T-helper 17 cell (primary cell): ENCODE results near the gene ABCC6. TPM values are rescaled to one million over a fixed set of nuclear protein-coding genes. Genes with fewer than 3 reads are reported as not detected.
"Not testable (repeated sequence)": the region's sequence is repeated elsewhere in the genome, so short reads cannot be mapped to it uniquely, and the experiment has no call there.

Experiments used
- ATAC-seq: fragments of 150-1000 bp; cut with Tn5 transposase; 2 replicates; pipeline ENCODE4 v1.10.0; 2021; ENCODE audit warnings: mild to moderate bottlenecking, moderate library complexity
- DNase-seq, 3 donors: peaks; one replicate each; pipeline versions ENCODE4 v3.0.0 to v3.0.0-alpha.2; 2020 to 2021
- H3K9me3 ChIP-seq: one replicate; pipeline ENCODE4 v1.7.0; 2013; ENCODE audit warnings: low read length, mild to moderate bottlenecking; ENCODE audit not compliant: control insufficient read depth, poor library complexity, severe bottlenecking
- H3K27ac Mint-ChIP-seq: one replicate; pipeline ENCODE4 v1.8.0; 2022; ENCODE audit warnings: mild to moderate bottlenecking, moderate library complexity, mixed read lengths
- H3K27me3 Mint-ChIP-seq: one replicate; pipeline ENCODE4 v1.8.0; 2022; ENCODE audit warnings: mixed read lengths
- H3K36me3 Mint-ChIP-seq: one replicate; pipeline ENCODE4 v1.8.0; 2022; ENCODE audit warnings: low read depth, mixed read lengths
- H3K4me1 Mint-ChIP-seq: one replicate; pipeline ENCODE4 v1.8.0; 2022; ENCODE audit warnings: mild to moderate bottlenecking, mixed read lengths
- H3K4me3 Mint-ChIP-seq: one replicate; pipeline ENCODE4 v1.8.0; 2022; ENCODE audit warnings: mild to moderate bottlenecking, moderate library complexity, mixed read lengths
- total RNA-seq, 4 donors: library from RNA in 2 of 4; stranded (reverse) in 2 of 4; gene quantifications; one replicate each; pipeline ENCODE4 v1.2.3 and lab custom pipeline; 2022 to 2026

ABCC6 gene
- total RNA-seq = not detected
- 0 reads per million in 2 donors for total RNA-seq (lab: John Stamatoyannopoulos, UW)

DNA sequence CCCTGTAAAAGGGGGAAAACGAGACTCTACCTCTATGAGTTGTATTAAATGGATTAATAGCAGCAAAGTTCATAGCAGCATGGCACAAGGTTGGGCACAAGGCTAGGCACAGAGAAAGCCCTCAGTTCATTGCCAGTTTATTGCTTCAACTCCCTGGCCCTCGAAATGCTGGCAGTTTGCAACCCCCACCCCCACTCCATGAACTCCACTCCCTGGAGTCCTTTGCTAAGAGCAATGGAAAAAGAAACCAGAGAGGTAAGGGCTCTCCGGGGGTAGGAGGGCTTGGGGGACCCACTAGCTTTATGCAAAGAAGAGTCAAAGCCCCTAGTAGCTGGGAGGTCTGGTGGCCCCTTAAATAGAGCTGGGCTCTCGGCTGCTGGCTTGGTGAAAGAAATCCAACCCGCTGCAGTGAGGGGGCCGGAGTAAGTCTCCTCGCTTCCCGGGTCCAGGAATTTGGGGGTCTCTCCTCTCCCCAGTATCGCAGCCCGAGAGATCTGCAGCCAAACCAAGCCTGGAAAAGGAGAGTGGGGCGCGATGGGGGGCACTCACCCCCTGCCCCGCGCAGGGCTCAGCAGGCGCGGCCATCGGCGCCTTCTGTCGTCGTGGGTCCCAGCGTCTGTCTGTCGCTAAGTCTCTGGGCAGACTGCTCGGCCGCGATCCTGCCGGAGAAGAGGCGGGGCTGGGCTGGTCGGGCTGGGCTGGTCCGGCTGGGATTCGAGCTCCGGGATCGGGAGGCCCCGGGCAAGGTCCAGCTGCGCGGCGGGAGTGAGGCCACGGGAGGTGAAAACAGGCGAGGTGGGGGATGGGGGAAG, at the start of gene ABCC6:
Gene ABCC6 (minus strand): TSS at position 645 of the 812 bp plus-strand sequence. CDS start 60 bp downstream, at position 585.
- DNase-seq, H3K4me1 Mint-ChIP-seq, H3K36me3 Mint-ChIP-seq, H3K9me3 ChIP-seq, H3K27me3 Mint-ChIP-seq, H3K4me3 Mint-ChIP-seq, H3K27ac Mint-ChIP-seq: not testable (repeated sequence)
- ATAC-seq = peak; percentile 23

DNA sequence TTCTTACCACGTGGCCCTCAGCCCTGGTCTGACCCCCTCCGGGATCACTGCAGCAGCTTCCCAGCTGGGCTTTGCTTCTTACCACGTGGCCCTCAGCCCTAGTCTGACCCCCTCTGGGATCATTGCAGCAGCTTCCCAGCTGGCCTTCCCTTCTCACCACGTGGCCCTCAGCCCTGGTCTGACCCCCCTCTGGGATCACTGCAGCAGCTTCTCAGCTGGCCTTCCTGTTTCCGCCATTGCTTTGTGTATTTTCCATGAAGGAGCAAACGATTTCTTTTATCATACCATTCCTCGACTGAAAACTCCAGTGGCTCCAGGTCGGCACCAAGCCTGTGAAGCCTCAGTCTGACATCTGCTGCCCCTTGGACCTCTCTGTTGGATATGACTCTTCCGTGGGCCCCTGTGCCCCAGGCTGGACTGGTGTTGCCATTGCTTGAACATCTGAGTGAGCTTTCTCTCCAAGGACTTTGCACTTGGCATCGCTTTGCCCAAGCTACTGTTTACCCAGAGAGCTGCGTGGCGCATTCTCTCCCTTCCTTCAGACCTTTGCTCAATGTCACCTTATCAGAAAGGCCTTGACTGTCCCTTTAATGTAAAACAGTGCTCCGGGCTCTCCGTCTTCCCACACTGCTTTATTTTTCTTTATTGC, 49.4 kb upstream of the ABCC6 start:
- DNase-seq, H3K4me1 Mint-ChIP-seq, H3K9me3 ChIP-seq, ATAC-seq, H3K36me3 Mint-ChIP-seq, H3K27ac Mint-ChIP-seq, H3K4me3 Mint-ChIP-seq, H3K27me3 Mint-ChIP-seq: not testable (repeated sequence)

GRCh38 chr16:16271658-16272057, 48.4 kb upstream of the ABCC6 start:
- not testable (repeated sequence) for H3K27me3 Mint-ChIP-seq, DNase-seq, H3K27ac Mint-ChIP-seq, H3K4me1 Mint-ChIP-seq, H3K36me3 Mint-ChIP-seq, ATAC-seq, H3K4me3 Mint-ChIP-seq, H3K9me3 ChIP-seq

DNA sequence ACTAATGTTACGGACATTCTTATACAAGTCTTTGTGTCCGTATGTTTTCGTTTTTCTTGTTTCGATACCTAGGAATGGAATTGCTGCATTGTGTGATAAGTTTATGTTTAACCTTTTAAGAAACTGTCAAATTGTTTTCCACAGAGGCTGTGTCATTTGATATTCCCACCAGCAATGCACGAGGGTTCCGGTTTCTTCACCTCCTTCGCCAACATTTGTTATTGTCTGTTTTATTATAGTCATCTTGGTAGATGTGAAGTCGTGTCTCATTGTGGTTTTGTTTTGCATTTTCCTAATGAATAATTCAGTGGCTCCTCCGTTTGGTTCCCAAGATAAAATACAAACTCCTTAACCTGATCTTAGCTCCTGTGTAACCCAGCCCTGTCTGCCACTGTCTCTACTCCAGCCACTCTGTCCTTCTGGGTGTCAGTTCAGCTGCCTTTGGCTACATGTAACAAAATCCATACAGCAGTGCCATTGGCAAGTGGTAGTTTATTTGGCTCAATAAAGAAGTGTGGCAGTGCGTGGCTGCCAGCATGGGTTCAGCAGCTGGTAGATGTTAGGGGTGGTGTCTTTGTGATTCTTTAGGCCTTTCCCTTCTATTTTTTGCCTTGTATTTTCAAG, 45.0 kb upstream of the ABCC6 start:
- not testable (repeated sequence) for H3K9me3 ChIP-seq, ATAC-seq, H3K4me1 Mint-ChIP-seq, H3K27ac Mint-ChIP-seq, H3K4me3 Mint-ChIP-seq, H3K36me3 Mint-ChIP-seq, H3K27me3 Mint-ChIP-seq, DNase-seq

GRCh38 chr16:16267708-16268107, 44.4 kb upstream of the ABCC6 start:
- H3K36me3 Mint-ChIP-seq, DNase-seq, H3K27me3 Mint-ChIP-seq, H3K4me1 Mint-ChIP-seq, H3K4me3 Mint-ChIP-seq, ATAC-seq, H3K27ac Mint-ChIP-seq, H3K9me3 ChIP-seq: not testable (repeated sequence)

- H3K4me3 Mint-ChIP-seq, ATAC-seq, H3K27me3 Mint-ChIP-seq, DNase-seq, H3K27ac Mint-ChIP-seq, H3K36me3 Mint-ChIP-seq, H3K9me3 ChIP-seq, H3K4me1 Mint-ChIP-seq: not testable (repeated sequence)
Measured at GRCh38 chr16:16265044-16265443, 41.8 kb upstream of the ABCC6 start.

GRCh38 chr16:16263947-16264346, 40.7 kb upstream of the ABCC6 start:
- not testable (repeated sequence) for H3K4me1 Mint-ChIP-seq, H3K9me3 ChIP-seq, H3K27me3 Mint-ChIP-seq, ATAC-seq, H3K36me3 Mint-ChIP-seq, H3K27ac Mint-ChIP-seq, DNase-seq, H3K4me3 Mint-ChIP-seq

GRCh38 chr16:16262954-16263555, 39.8 kb upstream of the ABCC6 start:
- H3K27ac Mint-ChIP-seq, H3K36me3 Mint-ChIP-seq, H3K27me3 Mint-ChIP-seq, H3K9me3 ChIP-seq, H3K4me1 Mint-ChIP-seq, DNase-seq, ATAC-seq, H3K4me3 Mint-ChIP-seq: not testable (repeated sequence)

DNA sequence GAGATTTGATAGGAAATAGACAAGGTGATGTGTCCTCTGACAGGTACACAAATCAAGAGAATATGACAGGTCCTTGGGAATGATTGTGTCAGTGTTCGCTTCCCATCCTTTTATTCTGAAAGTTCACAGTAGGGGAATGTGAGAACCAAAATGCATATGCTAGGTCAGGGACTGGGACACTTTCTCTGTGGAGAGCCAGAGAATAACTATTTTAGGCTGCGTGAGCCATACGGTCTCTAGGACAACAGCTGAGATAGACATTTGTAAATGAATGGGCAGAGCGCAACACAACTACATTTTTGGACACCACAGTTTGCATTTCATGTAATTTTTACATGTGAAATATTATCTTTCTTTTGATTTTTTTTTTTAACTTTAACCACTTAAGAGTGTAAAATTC, 36.7 kb upstream of the ABCC6 start:
- H3K27me3 Mint-ChIP-seq, H3K36me3 Mint-ChIP-seq, ATAC-seq, H3K4me3 Mint-ChIP-seq, H3K9me3 ChIP-seq, H3K27ac Mint-ChIP-seq, DNase-seq, H3K4me1 Mint-ChIP-seq: not testable (repeated sequence)

DNA sequence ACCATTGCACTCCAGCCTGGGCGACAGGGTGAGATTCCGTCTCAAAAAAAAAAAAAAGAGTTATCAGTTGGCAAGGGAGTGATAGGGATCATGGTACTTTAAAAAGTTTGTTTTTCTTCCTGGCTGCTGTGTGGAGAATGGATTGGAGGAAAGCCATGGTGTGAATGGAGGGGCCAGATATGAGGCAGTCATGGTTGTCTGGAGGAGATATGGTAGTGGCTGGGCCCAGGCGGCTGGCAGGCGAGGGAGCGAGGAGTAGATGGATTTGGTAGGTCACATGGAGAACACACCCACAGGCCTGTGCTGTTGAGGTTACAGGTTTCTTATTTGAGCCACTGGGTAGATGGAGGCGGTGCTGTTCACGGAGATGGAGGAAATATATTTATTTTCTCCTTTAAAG, 35.5 kb upstream of the ABCC6 start:
- not testable (repeated sequence) for DNase-seq, ATAC-seq, H3K36me3 Mint-ChIP-seq, H3K9me3 ChIP-seq, H3K27ac Mint-ChIP-seq, H3K4me1 Mint-ChIP-seq, H3K27me3 Mint-ChIP-seq, H3K4me3 Mint-ChIP-seq

DNA sequence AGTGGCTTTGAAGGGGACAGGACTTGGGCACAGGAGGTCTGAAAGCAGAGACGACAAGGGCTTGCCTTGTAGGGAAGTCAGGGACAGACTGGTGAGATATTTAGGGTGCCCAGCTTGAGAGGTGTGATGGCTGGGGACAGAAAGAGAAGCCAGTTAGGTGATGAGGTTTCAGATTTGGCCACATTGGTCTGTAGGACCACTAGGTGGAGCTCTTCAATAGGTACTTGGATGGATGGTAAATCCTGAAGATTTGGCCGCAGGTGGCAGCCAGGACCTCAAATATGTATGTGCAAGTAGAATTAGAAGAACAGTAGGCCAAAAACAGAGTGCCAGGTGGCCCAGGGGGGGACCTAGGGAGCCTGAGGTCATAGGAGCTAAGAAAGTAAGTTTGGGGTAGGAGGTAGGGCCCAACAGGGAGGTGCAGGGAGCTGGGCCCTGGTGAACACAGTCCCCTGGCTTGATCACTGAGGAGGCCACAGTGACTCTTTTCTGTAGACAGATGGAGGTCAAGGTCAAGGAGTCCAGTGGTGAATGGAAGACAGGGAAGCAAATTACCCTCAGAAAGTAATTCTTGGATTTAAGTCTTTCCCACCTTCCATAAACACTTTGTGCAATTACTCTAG, 34.1 kb upstream of the ABCC6 start:
- H3K27ac Mint-ChIP-seq, H3K4me1 Mint-ChIP-seq, DNase-seq, H3K36me3 Mint-ChIP-seq, H3K9me3 ChIP-seq, H3K4me3 Mint-ChIP-seq, ATAC-seq, H3K27me3 Mint-ChIP-seq: not testable (repeated sequence)

DNA sequence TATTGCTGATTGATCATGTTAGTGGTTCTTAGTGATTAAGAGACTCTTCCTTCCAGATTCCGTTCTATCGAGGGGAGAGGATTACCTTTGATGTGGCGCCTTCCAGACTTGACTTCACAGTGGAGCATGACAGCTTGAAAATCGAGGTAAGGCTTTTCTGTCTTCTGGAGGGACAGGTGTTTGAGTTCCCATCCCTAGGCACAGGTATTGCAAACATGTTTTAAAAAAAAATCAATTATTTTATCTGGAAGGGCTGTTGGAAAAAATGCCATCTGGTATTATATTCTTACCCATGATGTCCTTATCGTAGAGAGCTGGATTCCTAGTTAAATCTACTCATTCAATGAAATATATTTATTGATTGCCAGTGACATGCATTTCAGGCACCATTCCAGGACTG, 29.1 kb upstream of the ABCC6 start:
- not testable (repeated sequence) for H3K36me3 Mint-ChIP-seq, H3K9me3 ChIP-seq, H3K4me3 Mint-ChIP-seq, H3K27me3 Mint-ChIP-seq, DNase-seq, H3K27ac Mint-ChIP-seq, H3K4me1 Mint-ChIP-seq, ATAC-seq
